ENCODE results near the gene ARL2BP.

DNA sequence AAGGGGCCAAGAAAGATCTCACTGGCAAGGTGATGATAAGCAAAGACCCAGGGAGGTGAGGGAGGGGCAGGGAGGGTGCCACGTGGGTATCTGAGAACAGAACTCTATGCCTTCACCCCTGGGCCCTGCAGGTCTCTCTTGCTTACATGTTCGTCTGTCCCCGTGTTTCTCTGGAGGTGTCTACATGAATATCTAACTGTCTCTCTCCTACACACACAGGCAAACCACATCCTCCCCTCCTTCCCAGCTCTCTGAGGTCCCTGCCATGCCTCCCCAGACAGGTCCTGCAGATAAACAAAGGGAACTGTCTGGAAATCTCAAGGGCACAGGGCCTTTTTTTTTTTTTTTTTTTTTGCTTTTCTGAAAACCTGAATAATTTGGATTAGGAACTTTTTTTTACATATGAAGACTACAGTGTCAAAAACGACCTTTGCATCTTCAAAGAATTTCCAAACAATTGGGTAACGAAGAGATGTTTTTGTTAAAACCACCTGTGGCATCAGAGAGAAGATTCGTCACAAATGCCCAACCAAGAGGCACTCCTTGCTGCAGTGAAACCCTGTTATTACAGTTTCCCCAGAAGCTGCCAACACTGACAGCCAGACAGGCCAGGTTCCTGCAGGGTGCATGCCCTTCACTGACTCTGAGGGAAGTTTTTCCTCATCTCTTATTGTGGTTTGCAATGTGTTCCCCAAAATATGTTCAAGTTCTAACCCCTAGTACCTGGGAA is 21.6 kb downstream of the ARL2BP start:
- TF ChIP-seq POLR2A (IDR thresholded peaks at IDR 0.05; ENCODE audit: low read depth, low read length) = no peak
- TF ChIP-seq POU2F2 (IDR thresholded peaks at IDR 0.05; ENCODE audit: low read depth, low read length) = no peak
- no peak for TF ChIP-seq POLR2AphosphoS5 (IDR thresholded peaks at IDR 0.05; ENCODE audit: low read depth, low read length)
